Measurements from ENCODE around the gene ABCB9.

The ABCB9 gene

DNA sequence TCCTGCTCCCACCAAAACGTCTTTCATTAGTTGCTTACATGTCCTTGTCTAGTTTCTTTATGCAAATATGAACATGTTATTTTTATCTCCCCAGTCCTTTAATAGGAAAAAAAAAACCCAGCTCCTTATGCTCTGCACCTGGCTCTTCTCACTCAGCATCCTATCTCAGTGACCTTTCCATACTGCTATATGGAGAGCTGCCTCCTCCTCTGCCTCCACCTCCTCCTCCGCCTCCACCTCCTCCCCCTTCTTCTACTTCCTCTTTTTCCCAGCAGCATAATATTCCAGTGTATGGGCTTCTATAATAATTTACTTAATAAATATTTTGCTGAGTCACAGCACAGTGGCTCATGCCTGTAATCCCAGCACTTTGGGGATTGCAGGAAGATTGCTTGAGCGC is 31.5 kb downstream of the ABCB9 start:
- DNase-seq (ENCODE audit: low read depth), result no peak
- in situ Hi-C loops (cut with HindIII; ENCODE audit: low sequenced_read_pairs), result no loop called here
- H3K4me3 ChIP-seq (ENCODE audit: low read depth, low read length), result no peak overlapping the region
- TF ChIP-seq, protein P1, sequence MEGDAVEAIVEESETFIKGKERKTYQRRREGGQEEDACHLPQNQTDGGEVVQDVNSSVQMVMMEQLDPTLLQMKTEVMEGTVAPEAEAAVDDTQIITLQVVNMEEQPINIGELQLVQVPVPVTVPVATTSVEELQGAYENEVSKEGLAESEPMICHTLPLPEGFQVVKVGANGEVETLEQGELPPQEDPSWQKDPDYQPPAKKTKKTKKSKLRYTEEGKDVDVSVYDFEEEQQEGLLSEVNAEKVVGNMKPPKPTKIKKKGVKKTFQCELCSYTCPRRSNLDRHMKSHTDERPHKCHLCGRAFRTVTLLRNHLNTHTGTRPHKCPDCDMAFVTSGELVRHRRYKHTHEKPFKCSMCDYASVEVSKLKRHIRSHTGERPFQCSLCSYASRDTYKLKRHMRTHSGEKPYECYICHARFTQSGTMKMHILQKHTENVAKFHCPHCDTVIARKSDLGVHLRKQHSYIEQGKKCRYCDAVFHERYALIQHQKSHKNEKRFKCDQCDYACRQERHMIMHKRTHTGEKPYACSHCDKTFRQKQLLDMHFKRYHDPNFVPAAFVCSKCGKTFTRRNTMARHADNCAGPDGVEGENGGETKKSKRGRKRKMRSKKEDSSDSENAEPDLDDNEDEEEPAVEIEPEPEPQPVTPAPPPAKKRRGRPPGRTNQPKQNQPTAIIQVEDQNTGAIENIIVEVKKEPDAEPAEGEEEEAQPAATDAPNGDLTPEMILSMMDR (IDR thresholded peaks at IDR 0.05; ENCODE audit: low read depth, low read length, missing control alignments), result no peak

GRCh38 chr12:122932207-122932606 is 34.1 kb downstream of the ABCB9 start:
- in situ Hi-C loops (cut with HindIII; ENCODE audit: low sequenced_read_pairs), result no loop called here
- no peak for DNase-seq (ENCODE audit: low read depth)
- no peak overlapping the region for H3K4me3 ChIP-seq (ENCODE audit: low read depth, low read length)
- TF ChIP-seq, protein P1 (IDR thresholded peaks at IDR 0.05; ENCODE audit: low read depth, low read length, missing control alignments), result no peak

GRCh38 chr12:122929812-122930211 is 36.5 kb downstream of the ABCB9 start:
- in situ Hi-C loops (cut with HindIII; ENCODE audit: low sequenced_read_pairs), result no loop called here
- TF ChIP-seq, protein P1 (IDR thresholded peaks at IDR 0.05; ENCODE audit: low read depth, low read length, missing control alignments), result no peak
- DNase-seq (ENCODE audit: low read depth), result no peak
- H3K4me3 ChIP-seq (ENCODE audit: low read depth, low read length), result no peak overlapping the region

DNA sequence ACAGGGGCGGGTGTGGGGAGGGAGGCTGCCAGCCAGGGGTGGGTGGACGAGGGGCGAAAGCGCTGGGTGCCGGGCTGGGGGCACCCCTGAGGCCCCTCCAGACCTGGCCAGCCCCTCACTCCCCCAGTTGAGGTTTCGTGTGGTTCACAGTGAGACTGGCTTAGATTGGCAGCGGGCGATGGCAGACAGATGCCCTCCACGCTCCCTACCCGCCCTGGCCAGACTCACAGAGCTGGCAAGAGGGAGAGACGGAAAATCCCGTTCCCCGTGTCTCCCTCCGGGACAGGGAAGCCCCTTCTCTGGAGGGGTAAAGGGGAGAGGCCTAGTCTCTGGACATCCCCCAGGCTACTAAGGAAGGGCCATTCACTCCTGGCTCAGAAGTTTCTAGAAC is 37.1 kb downstream of the ABCB9 start:
- no peak overlapping the region for H3K4me3 ChIP-seq (ENCODE audit: low read depth, low read length)

GRCh38 chr12:122928404-122929147 is 37.7 kb downstream of the ABCB9 start:
- DNase-seq (ENCODE audit: low read depth), result no peak
- H3K4me3 ChIP-seq (ENCODE audit: low read depth, low read length), result no peak overlapping the region
- in situ Hi-C loops (cut with HindIII; ENCODE audit: low sequenced_read_pairs), result no loop called here
- TF ChIP-seq, protein P1 (IDR thresholded peaks at IDR 0.05; ENCODE audit: low read depth, low read length, missing control alignments), result no peak

More for the DNA sequence above, 37.1 kb downstream of the ABCB9 start:
- in situ Hi-C loops (cut with HindIII; ENCODE audit: low sequenced_read_pairs), result no loop called here
- no peak for DNase-seq (ENCODE audit: low read depth)
- TF ChIP-seq, protein P1 (IDR thresholded peaks at IDR 0.05; ENCODE audit: low read depth, low read length, missing control alignments), result no peak

DNA sequence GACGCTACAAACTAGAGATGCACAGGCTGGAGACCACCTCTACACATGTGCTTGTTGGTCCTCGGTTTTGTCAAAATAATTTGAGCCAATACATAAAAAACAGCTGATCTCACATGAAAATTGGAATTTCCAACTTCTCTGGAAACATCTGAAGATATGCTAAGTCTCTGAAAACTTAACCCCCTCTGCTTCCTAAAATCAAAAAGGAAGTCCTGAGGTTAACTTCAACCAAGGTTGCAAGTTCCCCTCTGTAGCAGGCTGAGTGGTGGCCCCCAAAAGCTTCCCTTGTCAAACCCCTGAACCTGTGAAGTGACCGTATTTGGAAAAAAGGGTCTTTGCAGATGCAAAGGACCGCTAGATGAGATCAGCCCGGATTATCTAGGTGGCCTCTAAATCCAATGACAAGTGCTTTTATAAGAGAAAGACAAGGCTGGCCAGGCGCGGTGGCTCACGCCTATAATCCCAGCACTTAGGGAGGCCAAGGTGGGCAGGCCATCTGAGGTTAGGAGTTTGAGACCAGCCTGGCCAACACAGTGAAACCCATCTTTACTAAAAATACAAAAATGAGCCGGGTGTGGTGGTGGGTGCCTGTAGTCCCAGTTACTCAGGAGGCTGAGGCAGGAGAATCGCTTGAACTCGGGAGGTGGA is 38.4 kb downstream of the ABCB9 start:
- TF ChIP-seq, protein P1 (IDR thresholded peaks at IDR 0.05; ENCODE audit: low read depth, low read length, missing control alignments), result no peak
- H3K4me3 ChIP-seq (ENCODE audit: low read depth, low read length), result no peak overlapping the region
- in situ Hi-C loops (cut with HindIII; ENCODE audit: low sequenced_read_pairs), result no loop called here
- no peak for DNase-seq (ENCODE audit: low read depth)
